Lung (tissue), 12 donors: ENCODE data around the gene CES5A. TPM values are rescaled to one million over a fixed set of nuclear protein-coding genes. Genes with fewer than 3 reads are reported as not detected.

ENCODE experiments used
- ATAC-seq: fragments of 200-7000 bp; cut with Tn5 transposase; one replicate; pipeline ENCODE4 v1.9.1; 2020; ENCODE audit warnings: moderate number of reproducible peaks; ENCODE audit not compliant: insufficient read depth, low FRiP score
- DNase-seq, 3 donors: peaks; one replicate each; pipeline ENCODE4 v3.0.0-alpha.2; 2013 to 2017
- H3K27ac ChIP-seq, 2 donors: one replicate each; pipeline ENCODE4 v1.5.1; 2013; ENCODE audit warnings: mild to moderate bottlenecking in 2 of 2, moderate library complexity in 2 of 2, control low read depth in 1 of 2, inconsistent platforms in 1 of 2, low read depth in 1 of 2, low read length in 1 of 2
- H3K27me3 ChIP-seq, 3 donors: one replicate each; pipeline ENCODE4 v1.5.1; 2013; ENCODE audit warnings: low read length in 2 of 3; ENCODE audit not compliant: control insufficient read depth in 3 of 3, insufficient read depth in 3 of 3
- H3K36me3 ChIP-seq, 4 donors: one replicate each; pipeline ENCODE4 v1.5.1; 2013; ENCODE audit warnings: low read length in 4 of 4, mild to moderate bottlenecking in 1 of 4, moderate library complexity in 1 of 4; ENCODE audit not compliant: control insufficient read depth in 4 of 4, insufficient read depth in 4 of 4
- H3K4me1 ChIP-seq, 5 donors: one replicate each; pipeline ENCODE4 v1.5.1; 2013; ENCODE audit warnings: low read length in 5 of 5, mild to moderate bottlenecking in 2 of 5, moderate library complexity in 1 of 5; ENCODE audit not compliant: control insufficient read depth in 5 of 5, insufficient read depth in 5 of 5
- H3K4me3 ChIP-seq: one replicate; pipeline ENCODE4 v1.5.1; 2013; ENCODE audit warnings: mild to moderate bottlenecking, control low read depth, moderate library complexity
- H3K9ac ChIP-seq, 2 donors: one replicate each; pipeline ENCODE4 v1.5.1; 2013; ENCODE audit warnings: low read length in 2 of 2, control low read depth in 1 of 2; ENCODE audit not compliant: insufficient read depth in 1 of 2
- H3K9me3 ChIP-seq, 4 donors: one replicate each; pipeline ENCODE4 v1.5.1; 2013; ENCODE audit warnings: low read length in 3 of 4, mild to moderate bottlenecking in 1 of 4, moderate library complexity in 1 of 4; ENCODE audit not compliant: control insufficient read depth in 4 of 4, insufficient read depth in 3 of 4
- WGBS, 2 donors: extraction: QIAGEN DNeasy Blood & Tissue Kit; methylation state at CpG; one replicate each; pipeline ENCODE4 v1.1.7; 2013; 5-methylcytosine and 5-hydroxymethylcytosine counted together
- polyA plus RNA-seq, 2 donors: library from polyadenylated mRNA; stranded (reverse); fragments of 200-250 nt; gene quantifications; one replicate each; pipeline ENCODE4 v1.2.1, GENCODE V29; 2013
- total RNA-seq, 2 donors: library from RNA; depleted of rRNA in 1 of 2; stranded (reverse); fragments of >200 nt in 1 of 2; gene quantifications; one replicate each; pipeline ENCODE4 v1.2.1, GENCODE V29; 2014 to 2021
- TF ChIP-seq, protein P1 (sequence below): IDR thresholded peaks from 2 replicates; pipeline ENCODE4 v1.5.1; 2012; ENCODE audit warnings: mild to moderate bottlenecking; ENCODE audit errors: control extremely low read depth, extremely low read depth
- donor health status: control.
- donor health status: control.
- donor health status: Bipolar disorder and iron deficiency.
- donor health status: healthy.
- donor health status: DM: yes; HTN: yes; CAD: no.

Gene CES5A
- total and polyA plus RNA-seq, 4 donors = not detected

DNA sequence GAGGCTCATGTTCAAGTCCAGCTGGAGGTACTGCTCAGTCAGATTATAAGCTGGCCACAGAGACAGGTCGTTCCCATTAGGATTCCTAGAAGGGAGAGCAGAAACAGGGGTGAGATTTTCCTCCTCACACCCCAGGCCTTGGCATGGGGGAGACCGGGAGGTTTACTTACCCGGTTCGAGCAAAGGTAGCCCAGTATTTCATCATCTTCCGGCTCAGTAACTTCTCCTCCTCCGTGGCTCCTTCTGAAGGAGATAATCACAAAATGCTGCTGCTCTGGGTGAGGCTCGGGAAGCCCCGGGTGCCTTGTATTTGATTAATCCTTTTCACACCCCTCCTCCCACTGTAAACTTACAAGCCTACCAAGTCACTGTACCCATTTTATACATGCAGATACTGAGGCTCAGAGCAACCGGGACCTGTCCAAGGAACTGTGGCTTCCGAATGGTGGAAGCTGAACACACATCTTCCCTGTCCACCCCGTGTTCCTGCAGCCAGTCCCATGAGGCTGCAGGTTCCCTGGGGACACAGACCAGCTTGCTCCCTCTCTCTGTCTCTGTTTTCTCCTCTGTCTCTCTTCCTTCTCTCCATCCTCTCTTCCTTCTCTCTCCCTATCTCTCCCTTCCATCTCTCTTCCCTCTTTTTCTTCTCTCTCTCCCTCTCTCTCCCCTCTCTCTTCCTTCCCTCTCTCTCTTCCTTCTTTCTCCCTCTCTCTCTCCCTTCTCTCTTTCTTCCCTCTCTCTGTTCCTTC lies 28.4 kb downstream of the CES5A start:
- Histone ChIP-seq H3K27ac (no peak overlapping the region), H3K36me3 (no peaks in the 10 kb centered on the region), H3K27me3 (peaks cover 0 to 2% (median 0%) of the 10 kb centered on the region in 3 donors), H3K4me1 (no peaks in the 10 kb centered on the region), H3K9ac (no peak overlapping the region), H3K9me3 (peaks cover 0 to 2% (median 0%) of the 10 kb centered on the region in 4 donors), H3K4me3 (no peak overlapping the region)
- TF ChIP-seq, protein P1, sequence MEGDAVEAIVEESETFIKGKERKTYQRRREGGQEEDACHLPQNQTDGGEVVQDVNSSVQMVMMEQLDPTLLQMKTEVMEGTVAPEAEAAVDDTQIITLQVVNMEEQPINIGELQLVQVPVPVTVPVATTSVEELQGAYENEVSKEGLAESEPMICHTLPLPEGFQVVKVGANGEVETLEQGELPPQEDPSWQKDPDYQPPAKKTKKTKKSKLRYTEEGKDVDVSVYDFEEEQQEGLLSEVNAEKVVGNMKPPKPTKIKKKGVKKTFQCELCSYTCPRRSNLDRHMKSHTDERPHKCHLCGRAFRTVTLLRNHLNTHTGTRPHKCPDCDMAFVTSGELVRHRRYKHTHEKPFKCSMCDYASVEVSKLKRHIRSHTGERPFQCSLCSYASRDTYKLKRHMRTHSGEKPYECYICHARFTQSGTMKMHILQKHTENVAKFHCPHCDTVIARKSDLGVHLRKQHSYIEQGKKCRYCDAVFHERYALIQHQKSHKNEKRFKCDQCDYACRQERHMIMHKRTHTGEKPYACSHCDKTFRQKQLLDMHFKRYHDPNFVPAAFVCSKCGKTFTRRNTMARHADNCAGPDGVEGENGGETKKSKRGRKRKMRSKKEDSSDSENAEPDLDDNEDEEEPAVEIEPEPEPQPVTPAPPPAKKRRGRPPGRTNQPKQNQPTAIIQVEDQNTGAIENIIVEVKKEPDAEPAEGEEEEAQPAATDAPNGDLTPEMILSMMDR = no peak
- WGBS, 2 donors = 48 to 60% methylated on average over 11 of the region's 11 CpGs
- DNase-seq (no peak), ATAC-seq (no peak)

DNA sequence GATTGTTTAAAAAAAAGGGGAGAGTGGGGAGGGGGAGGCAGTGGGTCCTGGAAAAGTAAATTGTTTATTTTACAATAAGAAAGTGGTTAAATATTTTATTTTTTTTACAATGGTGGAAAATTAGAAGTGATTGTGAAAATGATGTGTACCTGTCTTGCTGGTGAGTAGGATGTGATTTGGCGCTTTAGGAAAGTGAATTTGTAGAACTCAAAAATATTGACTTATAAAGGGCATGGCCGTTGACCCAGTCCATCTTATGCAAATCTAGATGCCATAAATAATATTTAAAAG lies 32.1 kb downstream of the CES5A start:
- peaks cover 0 to 2% (median 0%) of the 10 kb centered on the region in 4 donors for H3K9me3 ChIP-seq
- H3K27ac ChIP-seq = no peak overlapping the region
- no peaks in the 10 kb centered on the region for H3K36me3 ChIP-seq
- TF ChIP-seq, protein P1 = no peak
- H3K4me1 ChIP-seq = peaks cover 0 to 4% (median 0%) of the 10 kb centered on the region in 5 donors
- H3K27me3 ChIP-seq = no peaks in the 10 kb centered on the region
- DNase-seq = no peak
- ATAC-seq = no peak
- H3K9ac ChIP-seq = no peak overlapping the region
- 45 to 47% methylated on average over 2 of the region's 2 CpGs for WGBS, 2 donors
- no peak overlapping the region for H3K4me3 ChIP-seq

DNA sequence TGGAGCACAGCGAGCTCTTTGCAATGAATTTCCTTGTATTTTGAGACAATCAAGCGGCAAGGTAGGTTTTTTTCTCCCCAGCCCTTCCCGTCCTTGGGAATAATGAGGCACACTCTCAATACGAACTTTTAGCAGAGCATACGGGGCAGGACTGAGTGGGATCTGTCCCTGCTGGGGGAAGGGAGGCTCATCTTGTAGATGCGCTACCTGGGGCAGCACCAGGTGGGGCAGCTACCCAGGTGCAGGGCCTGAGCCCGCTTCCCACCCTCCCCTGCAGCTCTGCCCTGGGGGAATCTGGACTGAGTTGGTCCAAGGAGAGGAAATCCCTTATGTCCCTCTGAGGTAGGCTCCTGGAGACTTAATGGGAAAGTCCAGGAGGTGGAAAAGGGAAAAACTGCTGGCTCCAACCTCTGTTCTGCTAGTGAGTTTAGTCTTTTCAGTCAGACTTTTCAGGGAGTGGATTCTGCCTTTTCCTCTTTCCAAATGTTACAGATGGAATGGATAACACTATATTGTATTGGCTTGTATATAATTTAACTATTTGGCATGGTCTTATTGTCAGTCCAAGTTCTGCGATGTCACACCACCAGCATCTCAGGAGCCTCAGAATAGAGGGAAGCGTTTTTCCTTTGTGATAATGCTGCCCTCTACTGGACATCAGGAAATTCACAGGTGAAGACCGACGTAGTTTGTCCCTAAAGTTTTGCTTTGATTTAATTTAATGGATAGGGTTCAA lies 32.6 kb downstream of the CES5A start:
- Histone ChIP-seq H3K9ac (no peak overlapping the region), H3K4me1 (peaks cover 0 to 4% (median 0%) of the 10 kb centered on the region in 5 donors), H3K9me3 (peaks cover 0 to 2% (median 0%) of the 10 kb centered on the region in 4 donors), H3K27me3 (no peaks in the 10 kb centered on the region), H3K4me3 (no peak overlapping the region), H3K27ac (no peak overlapping the region), H3K36me3 (no peaks in the 10 kb centered on the region)
- ATAC-seq (no peak), DNase-seq (peak; percentile 37 to 80 (median 79))
- 45 to 46% methylated on average over 11 of the region's 11 CpGs for WGBS, 2 donors
- TF ChIP-seq, protein P1 = peak; percentile 69
